DND-41 (cell line): ENCODE results near the gene P2RY8.

Source experiments
- ATAC-seq: fragments of 200-7000 bp; cut with Tn5 transposase; 3 replicates; pipeline ENCODE4 v1.9.1; 2021; ENCODE audit warnings: low read depth; ENCODE audit not compliant: insufficient read depth
- DNase-seq: peaks from one replicate; pipeline ENCODE4 v3.0.0-alpha.2; 2020
- H2AFZ ChIP-seq: 2 replicates; pipeline ENCODE4 v1.6.0; 2012; ENCODE audit warnings: low read depth, low read length
- H3K27ac ChIP-seq: 2 replicates; pipeline ENCODE4 v1.5.1; 2012; ENCODE audit warnings: low read length, inconsistent platforms
- H3K27me3 ChIP-seq: fragments of 200-600 bp; sonication (generic); 2 replicates; pipeline ENCODE4 v1.6.0; 2012; ENCODE audit warnings: low read length, mild to moderate bottlenecking, inconsistent platforms; ENCODE audit not compliant: insufficient read depth, poor library complexity
- H3K36me3 ChIP-seq: 2 replicates; pipeline ENCODE4 v1.5.1; 2012; ENCODE audit warnings: low read length, inconsistent platforms; ENCODE audit not compliant: insufficient read depth
- H3K4me1 ChIP-seq: 2 replicates; pipeline ENCODE4 v1.5.1; 2012; ENCODE audit warnings: mild to moderate bottlenecking, low read length; ENCODE audit not compliant: insufficient read depth
- H3K4me2 ChIP-seq: 2 replicates; pipeline ENCODE4 v1.6.0; 2012; ENCODE audit warnings: mild to moderate bottlenecking, moderate library complexity, low read length, inconsistent platforms; ENCODE audit not compliant: insufficient read depth
- H3K4me3 ChIP-seq, 2 experiments: fragments of 200-600 bp in 1 of 2; shearing (Covaris generic) in 1 of 2; 2 replicates each; pipeline ENCODE4 v1.5.1; 2012 to 2016; ENCODE audit warnings: inconsistent platforms in 2 of 2, low read length in 2 of 2, mild to moderate bottlenecking in 2 of 2, low read depth in 1 of 2, moderate library complexity in 1 of 2
- H3K79me2 ChIP-seq: 2 replicates; pipeline ENCODE4 v1.6.0; 2012; ENCODE audit warnings: low read length, inconsistent platforms; ENCODE audit not compliant: insufficient read depth
- H3K9ac ChIP-seq: 2 replicates; pipeline ENCODE4 v1.6.0; 2012; ENCODE audit warnings: low read depth, mild to moderate bottlenecking, inconsistent platforms, low read length, moderate library complexity
- H3K9me3 ChIP-seq: 2 replicates; pipeline ENCODE4 v1.5.1; 2012; ENCODE audit warnings: low read length, moderate library complexity, mild to moderate bottlenecking, inconsistent platforms; ENCODE audit not compliant: insufficient read depth, severe bottlenecking
- H4K20me1 ChIP-seq: 2 replicates; pipeline ENCODE4 v1.6.0; 2012; ENCODE audit warnings: low read length; ENCODE audit not compliant: insufficient read depth
- EZH2 ChIP-seq: IDR thresholded peaks from 3 replicates; pipeline ENCODE4 v1.6.1; 2012; ENCODE audit warnings: borderline replicate concordance, low read depth, mild to moderate bottlenecking, moderate library complexity, low read length, inconsistent platforms; ENCODE audit not compliant: severe bottlenecking
- TF ChIP-seq, protein P1 (sequence below): IDR thresholded peaks from 2 replicates; pipeline ENCODE4 v1.5.1; 2012; ENCODE audit warnings: borderline replicate concordance, low read length, moderate library complexity, mild to moderate bottlenecking; ENCODE audit not compliant: poor library complexity, severe bottlenecking; ENCODE audit errors: extremely low read depth

The P2RY8 gene

DNA sequence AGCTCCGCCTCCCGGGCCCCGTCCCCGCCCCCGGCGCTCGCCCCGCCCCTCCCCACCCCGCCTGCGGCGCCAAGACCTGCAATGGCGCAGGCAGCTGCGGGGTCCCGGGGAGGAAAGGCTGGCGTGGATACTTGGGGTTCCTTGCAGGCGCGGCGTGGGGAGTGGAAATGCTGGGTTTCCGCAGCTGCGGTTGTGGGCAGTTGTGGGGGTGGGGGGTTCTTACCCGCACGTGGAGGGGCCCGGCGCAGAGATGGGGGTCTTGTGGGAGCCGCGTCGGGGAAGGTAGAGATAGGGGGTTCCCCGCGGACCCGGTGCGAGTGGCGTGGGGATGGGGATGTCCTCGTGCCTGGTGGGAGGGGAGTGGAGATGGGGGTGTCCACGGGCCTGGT, 83.6 kb downstream of the P2RY8 start:
- TF ChIP-seq, protein P1, sequence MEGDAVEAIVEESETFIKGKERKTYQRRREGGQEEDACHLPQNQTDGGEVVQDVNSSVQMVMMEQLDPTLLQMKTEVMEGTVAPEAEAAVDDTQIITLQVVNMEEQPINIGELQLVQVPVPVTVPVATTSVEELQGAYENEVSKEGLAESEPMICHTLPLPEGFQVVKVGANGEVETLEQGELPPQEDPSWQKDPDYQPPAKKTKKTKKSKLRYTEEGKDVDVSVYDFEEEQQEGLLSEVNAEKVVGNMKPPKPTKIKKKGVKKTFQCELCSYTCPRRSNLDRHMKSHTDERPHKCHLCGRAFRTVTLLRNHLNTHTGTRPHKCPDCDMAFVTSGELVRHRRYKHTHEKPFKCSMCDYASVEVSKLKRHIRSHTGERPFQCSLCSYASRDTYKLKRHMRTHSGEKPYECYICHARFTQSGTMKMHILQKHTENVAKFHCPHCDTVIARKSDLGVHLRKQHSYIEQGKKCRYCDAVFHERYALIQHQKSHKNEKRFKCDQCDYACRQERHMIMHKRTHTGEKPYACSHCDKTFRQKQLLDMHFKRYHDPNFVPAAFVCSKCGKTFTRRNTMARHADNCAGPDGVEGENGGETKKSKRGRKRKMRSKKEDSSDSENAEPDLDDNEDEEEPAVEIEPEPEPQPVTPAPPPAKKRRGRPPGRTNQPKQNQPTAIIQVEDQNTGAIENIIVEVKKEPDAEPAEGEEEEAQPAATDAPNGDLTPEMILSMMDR: no peak
- no peak for TF ChIP-seq EZH2
- H3K79me2 ChIP-seq: peaks cover 43% of the 10 kb centered on the region
- no peak for DNase-seq
- H3K9me3 ChIP-seq: peaks cover 10% of the 10 kb centered on the region
- peak; percentile 54 for ATAC-seq
- H3K27ac ChIP-seq: peak overlapping the region; percentile 73
- no peaks in the 10 kb centered on the region for H3K27me3 ChIP-seq
- peak overlapping the region; percentile 69 for H3K4me2 ChIP-seq
- peaks cover 15% of the 10 kb centered on the region for H4K20me1 ChIP-seq
- peaks cover 14% of the 10 kb centered on the region for H3K36me3 ChIP-seq
- H2AFZ ChIP-seq: peak overlapping the region; percentile 72
- peaks cover 39% of the 10 kb centered on the region for H3K4me1 ChIP-seq
- peak overlapping the region; percentile 34 to 72; a peak in 3 of 4 replicates for H3K4me3 ChIP-seq
- H3K9ac ChIP-seq: peak overlapping the region; percentile 56

DNA sequence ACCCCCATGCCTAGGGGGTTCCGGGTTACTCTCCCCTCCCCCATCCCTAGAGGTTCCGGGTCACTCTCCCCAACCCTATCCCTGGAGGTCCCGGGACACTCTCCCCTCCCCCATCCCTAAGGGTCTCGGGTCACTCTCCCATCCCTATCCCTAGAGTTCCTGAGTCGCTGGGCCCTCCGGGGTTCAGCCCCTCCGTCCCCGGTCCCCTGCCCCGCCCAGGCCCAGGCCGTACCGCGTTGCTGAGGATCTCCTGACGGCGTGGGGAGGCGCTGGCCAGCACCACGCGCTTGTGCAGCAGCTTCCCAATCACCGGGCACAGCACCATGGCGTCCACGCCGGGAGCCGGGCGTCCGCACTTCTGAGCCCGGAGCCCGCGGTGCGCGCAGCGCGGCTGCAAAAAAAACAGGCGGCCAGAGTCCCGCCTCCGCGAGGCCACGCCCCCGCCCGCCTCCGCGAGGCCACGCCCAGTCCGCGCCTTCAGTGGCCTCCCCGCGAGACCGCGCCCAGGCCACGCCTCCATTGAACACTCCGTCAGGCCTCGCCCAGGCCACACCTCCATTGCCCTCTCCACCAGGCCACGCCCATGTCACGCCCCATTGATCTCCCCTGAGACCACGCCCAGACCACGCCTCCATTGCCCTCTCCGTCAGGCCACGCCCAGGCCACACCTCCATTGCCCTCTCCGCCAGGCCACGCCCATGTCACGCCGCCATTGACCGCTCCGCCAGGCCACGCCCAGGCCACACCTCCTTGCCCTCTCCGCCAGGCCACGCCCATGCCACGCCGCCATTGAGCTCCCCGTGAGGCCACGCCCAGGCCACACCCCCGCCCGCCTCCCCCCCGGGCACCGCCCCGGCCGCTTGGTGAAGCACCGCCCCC, 84.2 kb downstream of the P2RY8 start, which contains the start of gene ASMTL:
Gene ASMTL (minus strand): TSS at position 394 of the 879 bp plus-strand sequence. CDS start 69 bp downstream, at position 325.
- ATAC-seq: peak; percentile 68

DNA sequence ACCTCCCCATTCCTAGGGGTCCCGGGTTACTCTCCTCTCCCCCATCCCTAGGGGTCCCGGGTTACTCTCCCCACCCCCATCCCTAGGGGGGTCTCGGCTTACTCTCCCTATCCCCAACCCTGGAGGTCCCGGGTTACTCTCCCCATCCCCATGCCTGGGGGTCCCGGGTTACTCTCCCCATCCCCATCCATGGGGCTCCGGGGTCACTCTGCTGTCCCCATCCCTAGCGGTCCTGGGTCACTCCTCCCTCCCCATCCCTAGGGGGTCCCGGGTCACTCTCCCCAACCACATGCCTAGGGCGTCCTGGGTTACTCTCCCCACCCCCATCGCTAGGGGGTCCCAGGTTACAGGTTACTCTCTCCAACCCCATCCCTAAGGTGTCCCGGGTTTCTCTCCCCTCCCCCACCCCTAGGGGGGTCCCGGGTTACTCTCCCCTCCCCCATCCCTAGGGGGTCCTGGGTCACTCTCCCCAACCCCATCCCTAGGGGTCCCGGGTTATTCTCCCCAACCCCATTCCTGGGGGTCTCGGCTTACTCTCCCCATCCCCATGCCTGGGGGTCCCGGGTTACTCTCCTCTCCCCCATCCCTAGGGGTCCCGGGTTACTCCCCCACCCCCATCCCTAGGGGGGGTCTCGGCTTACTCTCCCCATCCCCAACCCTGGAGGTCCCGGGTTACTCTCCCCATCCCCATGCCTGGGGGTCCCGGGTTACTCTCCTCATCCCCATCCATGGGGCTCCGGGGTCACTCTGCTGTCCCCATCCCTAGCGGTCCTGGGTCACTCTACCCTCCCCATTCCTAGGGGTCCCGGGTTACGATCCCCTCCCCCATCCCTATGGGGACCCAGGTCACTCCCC, 85.1 kb downstream of the P2RY8 start:
- Histone ChIP-seq H3K36me3 (peaks cover 26% of the 10 kb centered on the region), H4K20me1 (peaks cover 15% of the 10 kb centered on the region), H3K9ac (peak overlapping the region; percentile 86), H3K79me2 (peaks cover 58% of the 10 kb centered on the region), H3K4me2 (peak overlapping the region; percentile 72), H3K27me3 (no peaks in the 10 kb centered on the region), H2AFZ (no peak overlapping the region), H3K4me3 (peak overlapping the region; percentile 71 to 83), H3K9me3 (peaks cover 14% of the 10 kb centered on the region), H3K27ac (peak overlapping the region; percentile 77), H3K4me1 (peaks cover 39% of the 10 kb centered on the region)
- DNase-seq (peak; percentile 35), ATAC-seq (no peak)
- TF ChIP-seq, protein P1: peak; percentile 4
- no peak for TF ChIP-seq EZH2

More for the DNA sequence above, 84.2 kb downstream of the P2RY8 start, which contains the start of gene ASMTL:
- Histone ChIP-seq H3K27me3 (no peaks in the 10 kb centered on the region), H3K9ac (peak within 1 kb of the TSS; percentile 86), H3K4me2 (peak within 1 kb of the TSS; percentile 72), H3K27ac (peak within 1 kb of the TSS; percentile 77), H3K4me3 (peak within 1 kb of the TSS; percentile 72 to 83), H2AFZ (peak within 1 kb of the TSS; percentile 72), H4K20me1 (peaks cover 15% of the 10 kb centered on the region), H3K36me3 (peaks cover 18% of the 10 kb centered on the region), H3K4me1 (peaks cover 39% of the 10 kb centered on the region), H3K9me3 (peaks cover 14% of the 10 kb centered on the region), H3K79me2 (peaks cover 49% of the 10 kb centered on the region)
- TF ChIP-seq, protein P1: no peak
- no peak for TF ChIP-seq EZH2
- DNase-seq: peak; percentile 99
